ENCODE results near the gene SPIB. TPM values are rescaled to one million over a fixed set of nuclear protein-coding genes. Genes with fewer than 3 reads are reported as not detected.

SPIB gene
- total and polyA plus RNA-seq, 5 donors from 2014 or later: 0.10 to 0.38 TPM; not detected in 3

GRCh38 chr19:50394017-50394416 lies 24.7 kb upstream of the SPIB start:
- ATAC-seq (ENCODE audit: low read depth in 2 of 2) (no peak), DNase-seq (no peak)
- Histone ChIP-seq H3K4me3 (ENCODE audit: low read depth, low read length) (no peak overlapping the region), H3K27me3 (ENCODE audit: control insufficient read depth, insufficient read depth, low read length) (no peaks in the 10 kb centered on the region), H3K9me3 (ENCODE audit: control insufficient read depth in 2 of 2, low read length in 2 of 2) (no peaks in the 10 kb centered on the region), H3K36me3 (ENCODE audit: control insufficient read depth, insufficient read depth, low read length) (no peaks in the 10 kb centered on the region), H3K27ac (ENCODE audit: insufficient read depth, low read length, poor library complexity, severe bottlenecking) (no peak overlapping the region), H3K4me1 (ENCODE audit: control insufficient read depth, insufficient read depth, low read length, poor library complexity, severe bottlenecking) (no peaks in the 10 kb centered on the region)
- Mint-ChIP-seq H3K4me3 (no peak overlapping the region), H3K27me3 (no peaks in the 10 kb centered on the region), H3K27ac (no peak overlapping the region), H3K36me3 (peaks cover 14% of the 10 kb centered on the region), H3K4me1 (peaks cover 0 to 4% (median under 1%) of the 10 kb centered on the region in 4 donors), H3K9me3 (peaks cover 0 to 2% (median 0%) of the 10 kb centered on the region in 7 donors)

GRCh38 chr19:50398675-50399367 lies 19.9 kb upstream of the SPIB start:
- no peak overlapping the region for H3K4me3 Mint-ChIP-seq
- ATAC-seq (ENCODE audit: low read depth in 2 of 2): no peak

GRCh38 chr19:50399368-50399745 lies 19.4 kb upstream of the SPIB start:
- Histone ChIP-seq H3K4me1 (ENCODE audit: control insufficient read depth, insufficient read depth, low read length, poor library complexity, severe bottlenecking) (no peaks in the 10 kb centered on the region), H3K27me3 (ENCODE audit: control insufficient read depth, insufficient read depth, low read length) (no peaks in the 10 kb centered on the region), H3K4me3 (ENCODE audit: low read depth, low read length) (no peak overlapping the region), H3K36me3 (ENCODE audit: control insufficient read depth, insufficient read depth, low read length) (peaks cover 4% of the 10 kb centered on the region), H3K9me3 (ENCODE audit: control insufficient read depth in 2 of 2, low read length in 2 of 2) (no peaks in the 10 kb centered on the region), H3K27ac (ENCODE audit: insufficient read depth, low read length, poor library complexity, severe bottlenecking) (no peak overlapping the region)
- Mint-ChIP-seq H3K27ac (no peak overlapping the region), H3K9me3 (no peaks in the 10 kb centered on the region), H3K4me3 (no peak overlapping the region), H3K27me3 (no peaks in the 10 kb centered on the region), H3K4me1 (peaks cover 0 to 2% (median 0%) of the 10 kb centered on the region in 4 donors), H3K36me3 (peaks cover 17% of the 10 kb centered on the region)
- DNase-seq (no peak), ATAC-seq (ENCODE audit: low read depth in 2 of 2) (no peak)

More at GRCh38 chr19:50398675-50399367, 19.9 kb upstream of the SPIB start:
- H3K4me1 ChIP-seq (ENCODE audit: control insufficient read depth, insufficient read depth, low read length, poor library complexity, severe bottlenecking): no peaks in the 10 kb centered on the region
- no peak for DNase-seq
- Mint-ChIP-seq H3K9me3 (no peaks in the 10 kb centered on the region), H3K27ac (no peak overlapping the region), H3K4me1 (peaks cover 0 to 2% (median 0%) of the 10 kb centered on the region in 4 donors), H3K27me3 (no peaks in the 10 kb centered on the region), H3K36me3 (peaks cover 13% of the 10 kb centered on the region)
- H3K27me3 ChIP-seq (ENCODE audit: control insufficient read depth, insufficient read depth, low read length): no peaks in the 10 kb centered on the region
- H3K9me3 ChIP-seq (ENCODE audit: control insufficient read depth in 2 of 2, low read length in 2 of 2): no peaks in the 10 kb centered on the region
- peaks cover 4% of the 10 kb centered on the region for H3K36me3 ChIP-seq (ENCODE audit: control insufficient read depth, insufficient read depth, low read length)
- H3K4me3 ChIP-seq (ENCODE audit: low read depth, low read length): no peak overlapping the region
- no peak overlapping the region for H3K27ac ChIP-seq (ENCODE audit: insufficient read depth, low read length, poor library complexity, severe bottlenecking)

- H3K9me3 ChIP-seq (ENCODE audit: control insufficient read depth in 2 of 2, low read length in 2 of 2): no peaks in the 10 kb centered on the region
- H3K27me3 ChIP-seq (ENCODE audit: control insufficient read depth, insufficient read depth, low read length): no peaks in the 10 kb centered on the region
- Mint-ChIP-seq H3K27me3 (no peaks in the 10 kb centered on the region), H3K36me3 (peaks cover 17% of the 10 kb centered on the region), H3K4me3 (no peak overlapping the region), H3K4me1 (peaks cover 0 to 2% (median 0%) of the 10 kb centered on the region in 4 donors), H3K9me3 (no peaks in the 10 kb centered on the region), H3K27ac (no peak overlapping the region)
- no peak overlapping the region for H3K4me3 ChIP-seq (ENCODE audit: low read depth, low read length)
- ATAC-seq (ENCODE audit: low read depth in 2 of 2): no peak
- no peaks in the 10 kb centered on the region for H3K4me1 ChIP-seq (ENCODE audit: control insufficient read depth, insufficient read depth, low read length, poor library complexity, severe bottlenecking)
- H3K27ac ChIP-seq (ENCODE audit: insufficient read depth, low read length, poor library complexity, severe bottlenecking): no peak overlapping the region
- DNase-seq: no peak
- peaks cover 4% of the 10 kb centered on the region for H3K36me3 ChIP-seq (ENCODE audit: control insufficient read depth, insufficient read depth, low read length)
Measured at GRCh38 chr19:50401605-50402450, 16.9 kb upstream of the SPIB start.

- no peaks in the 10 kb centered on the region for H3K9me3 ChIP-seq (ENCODE audit: control insufficient read depth in 2 of 2, low read length in 2 of 2)
- no peak for ATAC-seq (ENCODE audit: low read depth in 2 of 2)
- H3K4me1 ChIP-seq (ENCODE audit: control insufficient read depth, insufficient read depth, low read length, poor library complexity, severe bottlenecking): no peaks in the 10 kb centered on the region
- Mint-ChIP-seq H3K4me3 (no peak overlapping the region), H3K27ac (no peak overlapping the region), H3K36me3 (peaks cover 15% of the 10 kb centered on the region), H3K27me3 (no peaks in the 10 kb centered on the region), H3K4me1 (peaks cover 0 to 2% (median 0%) of the 10 kb centered on the region in 4 donors), H3K9me3 (no peaks in the 10 kb centered on the region)
- H3K36me3 ChIP-seq (ENCODE audit: control insufficient read depth, insufficient read depth, low read length): peaks cover 4% of the 10 kb centered on the region
- H3K27me3 ChIP-seq (ENCODE audit: control insufficient read depth, insufficient read depth, low read length): no peaks in the 10 kb centered on the region
- no peak overlapping the region for H3K4me3 ChIP-seq (ENCODE audit: low read depth, low read length)
- no peak for DNase-seq
- no peak overlapping the region for H3K27ac ChIP-seq (ENCODE audit: insufficient read depth, low read length, poor library complexity, severe bottlenecking)
Measured at GRCh38 chr19:50402544-50403301, 16.0 kb upstream of the SPIB start.

- Histone ChIP-seq H3K4me3 (ENCODE audit: low read depth, low read length) (no peak overlapping the region), H3K36me3 (ENCODE audit: control insufficient read depth, insufficient read depth, low read length) (peaks cover 4% of the 10 kb centered on the region), H3K27me3 (ENCODE audit: control insufficient read depth, insufficient read depth, low read length) (no peaks in the 10 kb centered on the region), H3K27ac (ENCODE audit: insufficient read depth, low read length, poor library complexity, severe bottlenecking) (no peak overlapping the region), H3K4me1 (ENCODE audit: control insufficient read depth, insufficient read depth, low read length, poor library complexity, severe bottlenecking) (no peaks in the 10 kb centered on the region), H3K9me3 (ENCODE audit: control insufficient read depth in 2 of 2, low read length in 2 of 2) (no peaks in the 10 kb centered on the region)
- no peaks in the 10 kb centered on the region for H3K9me3 Mint-ChIP-seq
- H3K4me3 Mint-ChIP-seq: no peak overlapping the region
- DNase-seq: no peak
- peak overlapping the region in 1 of 3 donors; percentile 91 for H3K27ac Mint-ChIP-seq
- peaks cover 0 to 2% (median 0%) of the 10 kb centered on the region in 4 donors for H3K4me1 Mint-ChIP-seq
- peaks cover 12% of the 10 kb centered on the region for H3K36me3 Mint-ChIP-seq
- no peaks in the 10 kb centered on the region for H3K27me3 Mint-ChIP-seq
- ATAC-seq (ENCODE audit: low read depth in 2 of 2): peak in 1 of 2 donors; percentile 28
Measured at GRCh38 chr19:50406156-50406820, 12.4 kb upstream of the SPIB start.

- H3K36me3 ChIP-seq (ENCODE audit: control insufficient read depth, insufficient read depth, low read length): peaks cover 4% of the 10 kb centered on the region
- H3K9me3 ChIP-seq (ENCODE audit: control insufficient read depth in 2 of 2, low read length in 2 of 2): no peaks in the 10 kb centered on the region
- H3K4me1 Mint-ChIP-seq: peaks cover 0 to 2% (median 0%) of the 10 kb centered on the region in 4 donors
- H3K27me3 Mint-ChIP-seq: no peaks in the 10 kb centered on the region
- no peak overlapping the region for H3K4me3 Mint-ChIP-seq
- no peaks in the 10 kb centered on the region for H3K27me3 ChIP-seq (ENCODE audit: control insufficient read depth, insufficient read depth, low read length)
- DNase-seq (no peak), ATAC-seq (ENCODE audit: low read depth in 2 of 2) (no peak)
- peaks cover 12% of the 10 kb centered on the region for H3K36me3 Mint-ChIP-seq
- H3K27ac ChIP-seq (ENCODE audit: insufficient read depth, low read length, poor library complexity, severe bottlenecking): no peak overlapping the region
- H3K4me1 ChIP-seq (ENCODE audit: control insufficient read depth, insufficient read depth, low read length, poor library complexity, severe bottlenecking): no peaks in the 10 kb centered on the region
- H3K9me3 Mint-ChIP-seq: no peaks in the 10 kb centered on the region
- no peak overlapping the region for H3K4me3 ChIP-seq (ENCODE audit: low read depth, low read length)
- H3K27ac Mint-ChIP-seq: peak overlapping the region in 1 of 3 donors; percentile 91
Measured at GRCh38 chr19:50406829-50407228, 11.9 kb upstream of the SPIB start.
